HG03442 (cell line): ENCODE measurements around the gene NPIPA5.
"Not testable (repeated sequence)": the region's sequence is repeated elsewhere in the genome, so short reads cannot be mapped to it uniquely, and the experiment has no call there.

Experiments used
- ATAC-seq: cut with Tn5 transposase; IDR thresholded peaks from one replicate; pipeline ENCODE4 v1.9.1; 2021; ENCODE audit warnings: mild to moderate bottlenecking, moderate library complexity; ENCODE audit not compliant: unreplicated experiment

Gene NPIPA5

DNA sequence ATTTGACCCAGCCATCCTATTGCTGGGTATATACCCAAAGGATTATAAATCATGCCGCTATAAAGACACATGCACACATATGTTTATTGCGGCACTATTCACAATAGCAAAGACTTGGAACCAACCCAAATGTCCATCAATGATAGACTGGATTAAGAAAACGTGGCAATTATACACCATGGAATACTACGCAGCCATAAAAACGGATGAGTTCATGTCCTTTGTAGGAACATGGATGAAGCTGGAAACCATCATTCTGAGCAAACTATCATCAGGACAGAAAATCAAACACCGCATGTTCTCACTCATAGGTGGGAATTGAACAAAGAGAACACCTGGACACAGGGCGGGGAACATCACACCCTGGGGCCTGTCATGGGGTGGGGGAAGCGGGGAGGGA is 14.9 kb upstream of the NPIPA5 start:
- ATAC-seq = not testable (repeated sequence)

DNA sequence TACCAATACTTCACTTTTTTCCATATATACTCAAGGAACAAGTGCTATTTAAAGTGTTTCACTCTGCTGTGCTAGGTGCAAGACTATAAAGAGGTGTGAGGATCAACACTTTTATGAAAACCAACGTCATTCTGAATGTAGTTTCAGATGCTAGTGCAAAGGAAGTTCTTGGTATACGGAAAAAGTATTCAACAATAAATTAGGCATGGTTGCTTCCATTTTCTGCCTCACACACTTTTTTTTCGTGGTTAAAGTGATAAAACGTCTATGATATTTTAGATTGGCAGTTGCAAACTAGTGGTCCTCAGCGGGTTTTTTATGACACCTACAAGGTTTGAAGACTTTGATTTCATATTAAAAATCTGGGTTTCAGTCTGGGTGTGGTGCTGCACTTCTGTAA is 11.8 kb upstream of the NPIPA5 start:
- not testable (repeated sequence) for ATAC-seq

GRCh38 chr16:15388060-15388459 is 10.0 kb upstream of the NPIPA5 start:
- not testable (repeated sequence) for ATAC-seq

GRCh38 chr16:15382810-15383209 is 4.7 kb upstream of the NPIPA5 start:
- not testable (repeated sequence) for ATAC-seq

DNA sequence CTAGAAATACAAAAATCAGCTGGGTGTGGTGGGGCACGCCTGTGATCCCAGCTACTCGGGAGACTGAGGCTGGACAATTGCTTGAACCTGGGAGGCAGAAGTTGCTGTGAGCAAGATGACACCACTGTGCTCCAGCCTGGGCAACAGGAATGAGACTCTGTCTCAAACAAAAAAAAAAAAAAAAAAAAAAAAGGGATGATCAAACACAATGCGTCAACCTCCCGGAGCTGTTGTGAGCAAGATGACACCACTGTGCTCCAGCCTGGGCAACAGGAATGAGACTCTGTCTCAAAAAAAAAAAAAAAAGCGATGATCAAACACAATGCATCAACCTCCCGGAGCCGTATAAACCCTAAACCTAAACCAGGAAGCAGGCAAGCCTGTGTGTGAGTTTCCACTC is 20.6 kb downstream of the NPIPA5 start:
- ATAC-seq = not testable (repeated sequence)

DNA sequence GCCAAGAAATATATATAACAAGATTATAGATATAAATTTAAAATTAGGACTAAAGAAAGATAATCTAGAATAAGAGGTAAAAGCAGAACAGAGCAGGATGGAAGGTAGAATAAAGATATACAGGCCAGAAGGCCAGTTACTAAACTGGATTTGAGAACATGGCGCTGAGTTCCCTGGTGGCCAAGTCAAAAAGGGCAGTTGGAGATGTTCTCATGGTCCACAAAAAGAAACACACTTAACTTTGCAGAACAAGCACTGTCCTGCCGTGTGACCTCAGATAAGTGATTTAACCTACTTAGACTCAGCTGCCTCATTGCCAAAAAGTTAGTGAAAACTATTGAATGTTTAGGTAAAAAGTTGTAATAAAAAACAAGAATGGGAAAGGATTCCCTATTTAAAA is 23.2 kb downstream of the NPIPA5 start:
- ATAC-seq = not testable (repeated sequence)

DNA sequence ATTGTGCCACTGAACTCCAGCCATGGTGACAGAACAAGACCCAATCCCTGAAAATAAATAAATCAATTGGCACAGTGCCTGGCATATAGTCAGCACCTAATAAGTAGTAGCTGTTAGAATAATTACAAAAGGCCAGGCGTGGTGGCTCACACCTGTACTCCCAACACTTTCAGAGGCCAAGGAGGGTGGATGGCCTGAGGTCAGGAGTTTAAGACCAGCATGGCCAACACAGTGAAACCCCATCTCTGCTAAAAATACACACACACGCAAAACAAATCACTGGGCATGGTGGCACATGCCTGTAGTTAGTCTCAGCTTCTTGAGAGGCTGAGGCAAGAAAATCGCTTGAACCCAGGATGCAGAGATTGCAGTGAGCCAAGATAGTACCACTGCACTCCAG is 25.2 kb downstream of the NPIPA5 start:
- ATAC-seq = not testable (repeated sequence)

DNA sequence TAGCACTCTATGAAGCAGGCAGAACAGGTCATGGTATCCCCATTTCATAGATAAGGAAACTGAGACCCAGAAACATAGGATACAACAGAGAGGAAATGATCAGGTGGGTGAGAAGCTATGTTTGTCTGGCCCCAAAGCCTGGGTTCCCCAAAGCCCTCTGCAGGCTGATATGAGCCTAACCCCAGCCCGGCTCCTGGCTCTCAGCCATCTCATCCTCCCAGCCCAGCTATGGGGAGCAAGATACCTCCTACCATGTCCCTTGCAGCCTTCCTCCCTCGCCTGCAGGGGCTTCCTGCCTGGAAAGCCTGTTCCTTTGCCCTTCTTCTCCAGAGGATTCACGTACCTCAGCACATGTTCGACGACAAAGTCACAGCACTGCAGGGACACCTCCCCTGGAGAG is 26.3 kb downstream of the NPIPA5 start:
- ATAC-seq = not testable (repeated sequence)

GRCh38 chr16:15351251-15351650 is 26.8 kb downstream of the NPIPA5 start:
- ATAC-seq = not testable (repeated sequence)

DNA sequence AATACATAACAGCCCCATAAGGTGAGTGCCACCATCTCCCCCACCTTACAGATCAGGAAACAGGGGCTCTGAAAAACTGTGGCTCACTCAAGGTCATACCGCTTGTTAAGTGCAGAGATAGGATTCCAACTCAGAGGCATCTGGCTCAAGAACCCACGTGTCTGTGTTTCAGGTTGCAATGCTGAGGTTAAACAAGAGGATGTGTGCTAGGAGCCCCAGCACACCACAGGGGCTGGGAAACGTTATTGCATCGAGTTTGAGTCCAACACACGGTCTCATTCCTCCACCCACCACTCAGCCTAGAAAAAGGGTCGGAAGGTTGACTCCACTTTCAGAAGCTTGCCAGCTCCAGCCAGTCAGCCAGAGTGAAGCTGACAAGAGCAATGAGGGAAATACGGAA is 29.4 kb downstream of the NPIPA5 start:
- ATAC-seq = not testable (repeated sequence)

DNA sequence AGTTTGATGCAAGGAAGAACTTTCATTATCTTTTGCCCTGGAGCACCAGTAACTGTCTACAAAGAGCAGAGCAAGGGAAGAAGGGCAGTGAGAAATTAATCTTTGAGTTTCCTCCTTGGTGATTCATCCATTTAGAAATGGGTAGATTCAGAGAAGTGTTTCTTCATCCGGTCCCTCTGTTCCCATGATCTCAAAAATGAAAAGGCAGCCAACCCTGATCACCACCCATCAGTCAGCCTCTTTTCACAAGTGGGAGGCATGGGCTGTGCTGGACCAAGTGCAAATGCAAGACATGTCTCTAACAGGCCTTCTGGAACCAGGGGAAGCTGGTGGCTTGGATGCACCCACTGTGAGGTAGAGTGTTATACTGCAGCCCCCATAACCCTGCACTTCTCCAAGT is 35.8 kb downstream of the NPIPA5 start:
- ATAC-seq = not testable (repeated sequence)

DNA sequence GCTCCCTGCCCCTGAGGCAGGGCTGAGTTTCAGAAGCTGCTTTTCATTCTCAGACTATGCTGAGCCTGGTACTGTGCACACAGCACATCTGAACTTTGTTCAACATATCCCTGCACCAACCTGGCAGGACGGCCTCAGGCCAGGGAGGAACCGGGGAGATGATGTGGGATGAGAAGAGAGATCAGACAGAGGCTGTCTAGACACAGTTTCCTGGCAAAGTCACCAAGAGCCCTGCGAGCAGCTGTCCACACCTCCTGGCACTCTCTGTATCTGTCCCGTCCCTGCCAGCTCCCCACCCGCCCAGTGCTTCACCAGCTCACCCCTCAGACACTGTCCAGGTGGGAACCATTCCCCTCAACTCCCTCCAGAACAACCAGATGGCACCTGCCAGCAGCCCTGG is 39.1 kb downstream of the NPIPA5 start:
- not testable (repeated sequence) for ATAC-seq

DNA sequence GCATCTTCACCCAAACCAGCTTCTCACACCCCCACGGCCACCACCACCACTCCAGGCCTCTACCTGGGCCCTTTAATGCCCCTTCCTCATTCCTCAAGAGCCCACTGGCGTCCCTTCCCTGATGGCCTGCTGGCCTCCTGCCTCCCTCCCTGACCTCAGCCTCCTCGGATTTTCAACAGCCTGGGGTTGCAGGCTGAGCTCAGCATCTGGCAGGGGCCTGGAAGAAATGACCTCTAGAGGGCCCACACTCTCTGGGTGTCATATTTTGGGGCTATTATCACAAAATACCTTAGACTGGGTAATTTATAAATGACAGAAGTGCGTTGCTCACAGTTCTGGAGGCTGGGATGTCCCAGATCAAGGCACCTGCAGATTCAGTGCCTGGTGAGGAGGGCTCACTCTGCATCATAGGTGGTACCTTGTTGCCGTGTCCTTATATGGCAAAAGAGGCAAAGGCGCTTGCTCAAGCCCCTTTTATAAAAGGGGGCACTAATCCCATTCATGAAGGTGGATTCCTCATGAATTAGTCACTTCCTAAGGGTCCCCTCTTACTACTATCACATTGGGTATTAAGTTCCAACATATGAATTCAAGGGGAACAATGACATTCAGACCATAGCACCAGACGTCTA is 40.0 kb downstream of the NPIPA5 start:
- not testable (repeated sequence) for ATAC-seq

- not testable (repeated sequence) for ATAC-seq
Measured at GRCh38 chr16:15335609-15336008, 42.5 kb downstream of the NPIPA5 start.

DNA sequence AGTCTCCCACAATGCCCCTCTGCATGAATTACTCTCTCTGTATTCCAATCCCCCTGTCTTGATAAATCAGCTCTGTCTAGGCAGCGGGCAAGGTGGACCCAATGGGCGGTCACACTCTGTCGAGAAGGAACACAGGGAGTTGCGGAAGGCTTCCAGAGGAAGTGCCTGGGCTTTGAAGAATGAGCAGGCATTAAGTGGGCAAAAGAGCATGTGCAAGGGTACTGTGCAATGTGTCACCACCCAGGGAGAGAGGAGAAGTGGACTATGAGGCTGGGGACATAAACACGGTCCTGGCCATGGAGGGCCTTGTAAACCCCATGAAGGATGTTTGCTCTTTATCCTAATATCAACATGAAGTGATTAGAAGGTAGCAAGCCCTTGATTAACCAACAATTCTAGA is 44.1 kb downstream of the NPIPA5 start:
- ATAC-seq = not testable (repeated sequence)

GRCh38 chr16:15330978-15331377 is 47.1 kb downstream of the NPIPA5 start:
- ATAC-seq = not testable (repeated sequence)

GRCh38 chr16:15324954-15325353 is 53.1 kb downstream of the NPIPA5 start:
- not testable (repeated sequence) for ATAC-seq

- not testable (repeated sequence) for ATAC-seq
Measured at GRCh38 chr16:15323373-15323772, 54.7 kb downstream of the NPIPA5 start.

DNA sequence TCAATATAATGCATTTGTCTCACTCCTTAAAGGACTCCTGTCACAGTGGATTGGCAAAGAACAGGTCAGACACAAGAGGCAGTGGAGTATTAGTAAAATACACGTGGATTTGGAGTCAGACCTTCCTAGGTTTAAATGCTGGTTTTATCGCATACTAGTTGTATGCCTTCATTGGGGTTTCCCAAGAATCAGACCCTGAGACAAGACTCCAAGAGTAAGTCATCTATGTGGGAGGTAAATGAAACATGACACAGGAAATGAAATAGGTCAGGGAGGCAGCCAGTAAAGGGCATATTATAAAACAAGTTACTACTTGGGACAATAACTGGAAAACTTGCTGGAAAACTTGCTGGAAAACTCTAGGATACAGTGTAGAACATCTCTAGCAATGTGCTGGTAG is 56.9 kb downstream of the NPIPA5 start:
- not testable (repeated sequence) for ATAC-seq

GRCh38 chr16:15314562-15314961 is 63.5 kb downstream of the NPIPA5 start:
- ATAC-seq = not testable (repeated sequence)
